GM18502 (cell line): ENCODE results near the gene PPFIA1.
"Not testable (repeated sequence)": the region's sequence is repeated elsewhere in the genome, so short reads cannot be mapped to it uniquely, and the experiment has no call there.

Experiments used
- ATAC-seq: cut with Tn5 transposase; IDR thresholded peaks from one replicate; pipeline ENCODE4 v1.9.1; 2021; ENCODE audit warnings: mild to moderate bottlenecking; ENCODE audit not compliant: unreplicated experiment, poor library complexity

Gene PPFIA1

GRCh38 chr11:70292863-70293262 lies 22.4 kb downstream of the PPFIA1 start:
- no peak for ATAC-seq

- not testable (repeated sequence) for ATAC-seq
Measured at GRCh38 chr11:70295166-70295565, 24.7 kb downstream of the PPFIA1 start.

GRCh38 chr11:70296681-70297080 lies 26.2 kb downstream of the PPFIA1 start:
- ATAC-seq, result no peak

- ATAC-seq, result no peak
Measured at GRCh38 chr11:70297341-70297740, 26.9 kb downstream of the PPFIA1 start.

- ATAC-seq, result no peak
Measured at GRCh38 chr11:70298243-70298915, 27.9 kb downstream of the PPFIA1 start.

- no peak for ATAC-seq
Measured at GRCh38 chr11:70299636-70300035, 29.1 kb downstream of the PPFIA1 start.

GRCh38 chr11:70301191-70301590 lies 30.7 kb downstream of the PPFIA1 start:
- no peak for ATAC-seq

- ATAC-seq, result no peak
Measured at GRCh38 chr11:70301721-70302418, 31.4 kb downstream of the PPFIA1 start.

- no peak for ATAC-seq
Measured at GRCh38 chr11:70302419-70302752, 31.9 kb downstream of the PPFIA1 start.

GRCh38 chr11:70303070-70303469 lies 32.6 kb downstream of the PPFIA1 start:
- no peak for ATAC-seq

GRCh38 chr11:70304208-70304603 lies 33.7 kb downstream of the PPFIA1 start:
- no peak for ATAC-seq

- no peak for ATAC-seq
Measured at GRCh38 chr11:70305501-70305900, 35.0 kb downstream of the PPFIA1 start.

GRCh38 chr11:70306586-70307033 lies 36.1 kb downstream of the PPFIA1 start:
- ATAC-seq, result no peak

GRCh38 chr11:70307176-70307575 lies 36.7 kb downstream of the PPFIA1 start:
- ATAC-seq, result no peak

GRCh38 chr11:70311616-70312015 lies 41.1 kb downstream of the PPFIA1 start:
- no peak for ATAC-seq

GRCh38 chr11:70312401-70313357 lies 42.2 kb downstream of the PPFIA1 start:
- ATAC-seq, result no peak

GRCh38 chr11:70313945-70314344 lies 43.5 kb downstream of the PPFIA1 start:
- ATAC-seq, result no peak

- no peak for ATAC-seq
Measured at GRCh38 chr11:70314730-70315129, 44.2 kb downstream of the PPFIA1 start.

GRCh38 chr11:70315716-70316115 lies 45.2 kb downstream of the PPFIA1 start:
- ATAC-seq, result no peak

GRCh38 chr11:70317581-70318305 lies 47.3 kb downstream of the PPFIA1 start:
- ATAC-seq, result no peak
